ENCODE measurements around the gene DUSP23. TPM values are rescaled to one million over a fixed set of nuclear protein-coding genes. Genes with fewer than 3 reads are reported as not detected.

The DUSP23 gene
- total and polyA plus RNA-seq, 2 donors (not counting 3 experiments of a cell fraction or from before 2014, with no cell fraction given), result 82.5 to 197 TPM

- no peak overlapping the region for H3K9ac ChIP-seq (replicated peaks; ENCODE audit: extremely low read depth, insufficient read depth, low read length)
- dilution Hi-C loops (cut with MboI; ENCODE audit: extremely low pct_ligation_motif_present, low sequenced_read_pairs), result no loop called here
- ChIA-PET POLR2A (no interaction called here), CTCF (no interaction called here)
- H4K20me1 ChIP-seq (replicated peaks; ENCODE audit: control insufficient read depth, extremely low read depth, insufficient read depth, low read length), result no peaks in the 10 kb centered on the region
- no peaks in the 10 kb centered on the region for H3K9me3 ChIP-seq (replicated peaks; ENCODE audit: control insufficient read depth, insufficient read depth, low read length)
- H3K4me2 ChIP-seq (ENCODE audit: insufficient read depth, low read length), result no peak overlapping the region
- no TSS peak for BruUV-seq (replicated peaks)
- H3K9me1 ChIP-seq (replicated peaks; ENCODE audit: control insufficient read depth, extremely low read depth, insufficient read depth, low read length), result no peaks in the 10 kb centered on the region
- no peaks in the 10 kb centered on the region for H3K79me2 ChIP-seq (ENCODE audit: control insufficient read depth, insufficient read depth, low read length)
- TF ChIP-seq, protein P1, sequence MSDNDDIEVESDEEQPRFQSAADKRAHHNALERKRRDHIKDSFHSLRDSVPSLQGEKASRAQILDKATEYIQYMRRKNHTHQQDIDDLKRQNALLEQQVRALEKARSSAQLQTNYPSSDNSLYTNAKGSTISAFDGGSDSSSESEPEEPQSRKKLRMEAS (IDR thresholded peaks at IDR 0.05; ENCODE audit: insufficient read depth, insufficient read length), result no peak
- TF ChIP-seq EZH2 (IDR thresholded peaks at IDR 0.05; ENCODE audit: borderline replicate concordance, low read depth, low read length, severe bottlenecking) (no peak), GATA2 (IDR thresholded peaks at IDR 0.05; ENCODE audit: insufficient read depth, insufficient read length, low read depth, low read length) (no peak), POLR2A (IDR thresholded peaks at IDR 0.05; ENCODE audit: low read depth, low read length) (no peak), JUN (IDR thresholded peaks at IDR 0.05; ENCODE audit: borderline replicate concordance, insufficient read depth, insufficient read length, low read depth) (no peak), FOS (IDR thresholded peaks at IDR 0.05; ENCODE audit: borderline replicate concordance, insufficient read depth, low read length) (no peak), POLR2AphosphoS5 (IDR thresholded peaks at IDR 0.05; ENCODE audit: insufficient read depth, low read depth, low read length) (no peak), CTCF (IDR thresholded peaks at IDR 0.05; ENCODE audit: extremely low read depth in 1 of 2, insufficient read depth in 1 of 2, low read depth in 1 of 2, low read length in 2 of 2) (no peak), MYC (IDR thresholded peaks at IDR 0.05; ENCODE audit: low read depth, low read length) (no peak)
- DNase-seq (ENCODE audit: low read depth, low spot score) (no peak), FAIRE-seq (no peak)
- H3K27ac ChIP-seq (ENCODE audit: insufficient read depth, low read depth, low read length), result no peak overlapping the region
- H3K4me3 ChIP-seq (replicated peaks in 1 of 3; ENCODE audit: insufficient read depth in 1 of 3, low read depth in 1 of 3, low read length in 3 of 3), result no peak overlapping the region
- no peak overlapping the region for H2AFZ ChIP-seq (ENCODE audit: low read depth, low read length)
- no peaks in the 10 kb centered on the region for H3K4me1 ChIP-seq (ENCODE audit: control insufficient read depth, extremely low read depth, insufficient read depth, low read length)
- intact Hi-C loops (cut with micrococcal nuclease), result no loop called here
- H3K27me3 ChIP-seq (ENCODE audit: control insufficient read depth in 2 of 2, insufficient read depth in 2 of 2, low read length in 2 of 2), result no peaks in the 10 kb centered on the region
- H3K36me3 ChIP-seq (ENCODE audit: control insufficient read depth in 2 of 2, extremely low read depth in 1 of 2, insufficient read depth in 2 of 2, low read length in 2 of 2), result no peaks in the 10 kb centered on the region
These were observed 15.0 kb upstream of the DUSP23 start for GRCh38 chr1:159765806-159766205.
